ENCODE data around the gene HEYL.

- no peak for TF ChIP-seq EZH2 (IDR thresholded peaks at IDR 0.05; ENCODE audit: insufficient read depth, poor library complexity, severe bottlenecking)
- no peak for TF ChIP-seq EZH2phosphoT487 (IDR thresholded peaks at IDR 0.05; ENCODE audit: insufficient read depth, low read depth)
Observed at GRCh38 chr1:39614488-39614887, 25.0 kb downstream of the HEYL start.
